OCI-LY3 (cell line): ENCODE results near the gene FANK1.

Source experiments
- H2AFZ ChIP-seq: fragments of 200-600, 300-600 bp; shearing (Covaris generic); 2 replicates; pipeline ENCODE4 v1.6.0; 2014; ENCODE audit warnings: antibody characterized with exemption, low read depth, low read length
- H3K27ac ChIP-seq: fragments of 200-600, 300-600 bp; sonication (generic); 2 replicates; pipeline ENCODE4 v1.5.1; 2014; ENCODE audit warnings: mild to moderate bottlenecking, low read length, moderate library complexity, mixed read lengths
- H3K27me3 ChIP-seq: fragments of 200-600, 300-600 bp; sonication (generic); 2 replicates; pipeline ENCODE4 v1.6.1; 2014; ENCODE audit warnings: low read depth, low read length, mixed read lengths
- H3K36me3 ChIP-seq: fragments of 200-600, 300-600 bp; sonication (generic); replicated peaks from 2 replicates; pipeline ENCODE3; 2014; ENCODE audit warnings: low read depth, low read length, mixed read lengths
- H3K4me1 ChIP-seq: fragments of 300-600, 200-600 bp; sonication (generic); 2 replicates; pipeline ENCODE4 v1.6.1; 2014; ENCODE audit warnings: low read length, mixed read lengths
- H3K4me2 ChIP-seq: fragments of 200-600, 300-600 bp; sonication (generic); 2 replicates; pipeline ENCODE4 v1.6.1; 2014; ENCODE audit warnings: low read length, mixed read lengths
- H3K4me3 ChIP-seq: fragments of 300-600, 200-600 bp; sonication (generic); 2 replicates; pipeline ENCODE4 v1.5.1; 2014; ENCODE audit warnings: antibody characterized with exemption, mild to moderate bottlenecking, low read length, moderate library complexity
- H3K79me2 ChIP-seq: fragments of 300-600, 200-600 bp; shearing (Covaris generic); 2 replicates; pipeline ENCODE4 v1.6.1; 2014; ENCODE audit warnings: mild to moderate bottlenecking, low read length, mixed read lengths
- H3K9ac ChIP-seq: fragments of 300-600, 200-600 bp; shearing (Covaris generic); 2 replicates; pipeline ENCODE4 v1.6.0; 2014; ENCODE audit warnings: mild to moderate bottlenecking, low read length, moderate library complexity
- H3K9me3 ChIP-seq: fragments of 200-600, 300-600 bp; shearing (Covaris generic); 2 replicates; pipeline ENCODE4 v1.6.1; 2014; ENCODE audit warnings: low read length, mixed read lengths; ENCODE audit not compliant: insufficient read depth
- H4K20me1 ChIP-seq: fragments of 200-600, 300-600 bp; sonication (generic); 2 replicates; pipeline ENCODE4 v1.6.1; 2016; ENCODE audit warnings: low read length, mixed read lengths; ENCODE audit not compliant: insufficient read depth
- CTCF ChIP-seq: fragments of 200-600, 300-600 bp; sonication (generic); IDR thresholded peaks from 2 replicates; pipeline ENCODE4 v1.5.1; 2014; ENCODE audit warnings: antibody characterized with exemption, low read length, low read depth
- EZH2phosphoT487 ChIP-seq: fragments of 200-600 bp; shearing (Covaris generic); IDR thresholded peaks from 2 replicates; pipeline ENCODE4 v1.6.1; 2018; ENCODE audit warnings: antibody characterized with exemption, mixed run types, low read depth

FANK1 gene

DNA sequence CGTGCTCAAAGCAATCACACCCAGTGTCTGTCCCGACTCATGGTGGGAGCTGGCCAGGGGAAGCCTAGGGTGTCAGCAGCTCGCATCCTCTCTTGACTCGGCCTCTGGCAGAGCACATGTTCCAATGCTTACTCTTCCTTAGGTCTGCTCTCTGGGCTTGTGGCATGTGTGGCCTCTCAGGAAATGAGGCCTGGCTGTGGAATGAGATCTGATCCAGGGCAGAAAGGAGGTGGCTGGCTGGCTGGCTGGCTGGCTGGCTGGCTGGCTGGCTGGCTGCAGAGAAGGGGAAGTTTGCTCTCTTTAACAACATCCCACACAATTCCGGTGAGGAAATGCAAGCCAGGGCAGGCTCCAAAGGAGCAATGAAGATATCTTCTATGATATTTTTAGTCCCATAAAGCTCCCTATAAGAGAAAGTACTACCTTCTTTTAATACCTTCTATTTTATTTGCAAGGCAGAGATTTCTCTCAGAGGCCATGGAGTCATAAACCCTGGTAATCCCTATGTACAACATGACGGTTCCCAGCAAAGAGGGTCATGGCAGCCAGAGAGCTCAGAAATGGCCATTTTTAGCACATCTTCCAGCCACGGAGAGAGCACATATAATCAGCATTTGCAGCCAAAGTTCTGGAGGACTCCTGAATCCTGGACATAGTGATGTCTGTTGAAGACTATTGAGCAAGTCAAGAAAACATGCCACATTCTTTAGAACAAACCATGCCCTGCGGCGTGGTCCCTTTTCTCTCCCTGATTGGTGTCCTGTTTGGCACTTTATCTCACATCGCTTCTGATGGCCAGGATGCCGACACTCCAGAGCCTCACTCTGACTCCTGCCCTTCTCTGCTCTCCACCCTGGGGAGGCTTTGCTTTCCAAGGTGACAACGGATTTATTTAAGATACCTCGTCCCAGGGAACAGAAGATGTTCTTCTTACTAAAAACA, 153.7 kb downstream of the FANK1 start:
- no peak overlapping the region for H3K4me2 ChIP-seq
- no peak for TF ChIP-seq EZH2phosphoT487
- TF ChIP-seq CTCF, result no peak
- no peak overlapping the region for H3K9ac ChIP-seq
- no peaks in the 10 kb centered on the region for H4K20me1 ChIP-seq
- no peaks in the 10 kb centered on the region for H3K27me3 ChIP-seq
- no peak overlapping the region for H3K4me3 ChIP-seq
- H3K27ac ChIP-seq, result no peak overlapping the region
- no peaks in the 10 kb centered on the region for H3K36me3 ChIP-seq
- no peaks in the 10 kb centered on the region for H3K9me3 ChIP-seq
- no peaks in the 10 kb centered on the region for H3K79me2 ChIP-seq
- H3K4me1 ChIP-seq, result no peaks in the 10 kb centered on the region
- H2AFZ ChIP-seq, result no peak overlapping the region

DNA sequence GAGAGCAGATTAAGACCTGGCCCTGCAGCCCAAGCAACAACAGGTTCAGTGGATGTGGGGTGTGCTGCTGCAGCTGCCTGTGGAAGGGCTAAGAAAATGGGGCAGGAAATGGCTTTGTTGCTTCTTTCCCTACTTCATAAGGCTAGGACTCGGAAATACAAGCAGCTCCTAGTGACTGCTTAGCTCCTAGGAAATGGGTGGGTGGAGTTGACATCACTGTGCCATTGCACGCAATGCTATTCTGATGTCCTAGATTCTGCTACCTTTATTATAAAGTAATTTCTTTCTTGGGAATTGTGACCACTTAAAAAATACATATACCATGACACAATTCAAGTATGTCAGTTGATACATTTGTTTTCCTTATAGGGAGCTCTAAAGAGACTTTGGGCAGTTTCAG, 155.8 kb downstream of the FANK1 start:
- Histone ChIP-seq H3K4me2 (no peak overlapping the region), H2AFZ (no peak overlapping the region), H3K9ac (no peak overlapping the region), H3K36me3 (no peaks in the 10 kb centered on the region), H3K27me3 (no peaks in the 10 kb centered on the region), H3K4me1 (no peaks in the 10 kb centered on the region), H3K27ac (no peak overlapping the region), H3K79me2 (no peaks in the 10 kb centered on the region), H3K4me3 (no peak overlapping the region), H4K20me1 (no peaks in the 10 kb centered on the region), H3K9me3 (no peaks in the 10 kb centered on the region)
- TF ChIP-seq EZH2phosphoT487, result no peak
- no peak for TF ChIP-seq CTCF

DNA sequence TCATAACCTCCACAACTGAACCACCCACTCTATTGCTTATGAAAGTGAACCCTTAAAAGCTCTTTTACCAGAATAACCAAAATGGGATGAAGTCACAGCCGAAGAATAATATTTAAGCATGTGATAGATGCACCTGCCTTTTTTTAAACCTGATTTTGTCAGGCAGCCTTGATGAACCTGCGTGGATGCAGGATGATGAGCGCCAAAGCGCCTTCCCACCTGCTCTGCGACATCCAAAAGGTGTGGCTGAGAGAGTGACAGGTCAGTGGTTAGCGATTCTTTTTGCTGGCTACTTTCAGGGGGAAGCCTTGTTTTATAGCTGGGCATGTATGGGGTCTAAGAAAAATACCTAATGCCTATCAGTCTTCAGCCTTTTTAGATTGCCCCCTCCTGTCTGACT, 157.8 kb downstream of the FANK1 start:
- no peak overlapping the region for H3K27ac ChIP-seq
- no peaks in the 10 kb centered on the region for H4K20me1 ChIP-seq
- no peak overlapping the region for H3K4me2 ChIP-seq
- H3K36me3 ChIP-seq, result no peaks in the 10 kb centered on the region
- no peaks in the 10 kb centered on the region for H3K79me2 ChIP-seq
- H2AFZ ChIP-seq, result no peak overlapping the region
- H3K4me3 ChIP-seq, result no peak overlapping the region
- no peak for TF ChIP-seq EZH2phosphoT487
- TF ChIP-seq CTCF, result no peak
- H3K27me3 ChIP-seq, result no peaks in the 10 kb centered on the region
- peaks cover 5% of the 10 kb centered on the region for H3K4me1 ChIP-seq
- H3K9ac ChIP-seq, result no peak overlapping the region
- H3K9me3 ChIP-seq, result no peaks in the 10 kb centered on the region

- no peak for TF ChIP-seq EZH2phosphoT487
- no peaks in the 10 kb centered on the region for H3K36me3 ChIP-seq
- H3K4me3 ChIP-seq, result no peak overlapping the region
- H3K27ac ChIP-seq, result no peak overlapping the region
- no peaks in the 10 kb centered on the region for H3K27me3 ChIP-seq
- no peaks in the 10 kb centered on the region for H3K79me2 ChIP-seq
- peaks cover 6% of the 10 kb centered on the region for H3K4me1 ChIP-seq
- H3K9me3 ChIP-seq, result no peaks in the 10 kb centered on the region
- H2AFZ ChIP-seq, result no peak overlapping the region
- no peak overlapping the region for H3K9ac ChIP-seq
- H4K20me1 ChIP-seq, result no peaks in the 10 kb centered on the region
- no peak overlapping the region for H3K4me2 ChIP-seq
These were observed 161.1 kb downstream of the FANK1 start for GRCh38 chr10:126057494-126057893.
